DOHH2 (cell line): ENCODE data around the gene RALGPS2.

Experiments used
- H3F3A ChIP-seq: fragments of 200-600 bp; sonication (generic), shearing (Covaris generic); 2 replicates; pipeline ENCODE4 v1.6.0; 2016; ENCODE audit warnings: antibody characterized with exemption, mild to moderate bottlenecking; ENCODE audit not compliant: control insufficient read depth, insufficient read depth
- H3K27ac ChIP-seq: fragments of 200-600 bp; sonication (generic); 2 replicates; pipeline ENCODE4 v1.5.1; 2014; ENCODE audit warnings: low read depth, mild to moderate bottlenecking, low read length, moderate library complexity
- H3K27me3 ChIP-seq: fragments of 200-600 bp; sonication (generic); 2 replicates; pipeline ENCODE4 v1.6.1; 2014; ENCODE audit warnings: mild to moderate bottlenecking, low read length, mixed read lengths; ENCODE audit not compliant: control insufficient read depth
- H3K36me3 ChIP-seq: fragments of 200-600 bp; sonication (generic); 2 replicates; pipeline ENCODE4 v1.6.1; 2014; ENCODE audit warnings: mild to moderate bottlenecking, low read length, moderate library complexity, mixed read lengths; ENCODE audit not compliant: control insufficient read depth
- H3K4me1 ChIP-seq: fragments of 200-600 bp; sonication (generic); 2 replicates; pipeline ENCODE4 v1.6.1; 2014; ENCODE audit warnings: mild to moderate bottlenecking, low read length, mixed read lengths; ENCODE audit not compliant: control insufficient read depth
- H3K4me2 ChIP-seq: fragments of 200-600 bp; sonication (generic); 2 replicates; pipeline ENCODE4 v1.6.0; 2014; ENCODE audit warnings: mild to moderate bottlenecking, low read length, moderate library complexity
- H3K4me3 ChIP-seq: fragments of 200-600 bp; sonication (generic); 2 replicates; pipeline ENCODE4 v1.5.1; 2014; ENCODE audit warnings: mild to moderate bottlenecking, low read length, mixed read lengths
- H3K79me2 ChIP-seq: fragments of 200-600 bp; sonication (generic); 2 replicates; pipeline ENCODE4 v1.6.1; 2014; ENCODE audit warnings: mild to moderate bottlenecking, low read length, mixed read lengths; ENCODE audit not compliant: control insufficient read depth
- H3K9me2 ChIP-seq: fragments of 200-600 bp; sonication (generic); replicated peaks from 2 replicates; pipeline ENCODE4 v1.6.1; 2014; ENCODE audit warnings: mild to moderate bottlenecking, low read length, mixed read lengths; ENCODE audit not compliant: control insufficient read depth
- H3K9me3 ChIP-seq: fragments of 200-600 bp; sonication (generic); 2 replicates; pipeline ENCODE4 v1.6.1; 2014; ENCODE audit warnings: antibody characterized with exemption, low read length, mixed read lengths; ENCODE audit not compliant: control insufficient read depth, insufficient read depth
- H4K20me1 ChIP-seq: fragments of 200-600 bp; sonication (generic); 2 replicates; pipeline ENCODE4 v1.6.0; 2014; ENCODE audit warnings: low read depth, mild to moderate bottlenecking, antibody characterized with exemption, low read length, moderate library complexity; ENCODE audit not compliant: control insufficient read depth, insufficient read depth
- CTCF ChIP-seq: fragments of 200-600 bp; sonication (generic); IDR thresholded peaks from one replicate; pipeline ENCODE4 v1.5.1; 2014; ENCODE audit warnings: antibody characterized with exemption, mild to moderate bottlenecking, low read depth, low read length; ENCODE audit not compliant: poor library complexity, severe bottlenecking
- EZH2phosphoT487 ChIP-seq: fragments of 200-600 bp; sonication (generic); IDR thresholded peaks from 2 replicates; pipeline ENCODE4 v1.6.1; 2017; ENCODE audit warnings: borderline replicate concordance, mild to moderate bottlenecking, antibody characterized with exemption, low read length, moderate library complexity, mixed read lengths

The RALGPS2 gene

DNA sequence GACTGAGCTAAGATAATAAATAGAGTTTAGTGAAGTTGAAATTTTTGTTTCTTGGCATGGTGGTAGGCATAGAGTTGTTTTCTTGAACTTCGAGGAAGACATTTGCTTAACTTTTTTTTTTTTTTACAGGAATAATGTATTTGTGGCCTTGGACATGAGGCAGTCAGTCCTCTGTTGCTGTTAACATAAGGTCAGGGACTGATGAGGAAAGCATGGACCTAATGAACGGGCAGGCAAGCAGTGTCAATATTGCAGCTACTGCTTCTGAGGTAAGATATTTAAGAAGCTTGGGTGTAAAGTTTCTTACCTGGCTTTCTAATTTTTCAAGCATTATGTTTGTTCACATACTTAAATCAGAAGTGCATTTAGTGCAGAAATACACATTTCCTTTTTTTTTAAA is 51.5 kb downstream of the RALGPS2 start:
- H3K4me3 ChIP-seq = no peak overlapping the region
- H3K4me2 ChIP-seq = no peak overlapping the region
- no peaks in the 10 kb centered on the region for H3K9me2 ChIP-seq
- no peak overlapping the region for H3K27ac ChIP-seq
- H4K20me1 ChIP-seq = no peaks in the 10 kb centered on the region
- no peaks in the 10 kb centered on the region for H3K4me1 ChIP-seq
- H3K9me3 ChIP-seq = no peaks in the 10 kb centered on the region
- H3K36me3 ChIP-seq = peaks cover 61% of the 10 kb centered on the region
- H3K27me3 ChIP-seq = no peaks in the 10 kb centered on the region
- peaks cover 70% of the 10 kb centered on the region for H3K79me2 ChIP-seq
- peaks cover 5% of the 10 kb centered on the region; the same call in 1 of the 2 replicates for H3F3A ChIP-seq
- no peak for TF ChIP-seq EZH2phosphoT487
- no peak for TF ChIP-seq CTCF

- TF ChIP-seq CTCF = no peak
- TF ChIP-seq EZH2phosphoT487 = no peak
- 0 out of 2 replicates have a peak, but pooled peaks cover 7% of the 10 kb centered on the region for H3K4me1 ChIP-seq
- peaks cover 68% of the 10 kb centered on the region for H3K36me3 ChIP-seq
- H3K79me2 ChIP-seq = peaks cover 46% of the 10 kb centered on the region
- H4K20me1 ChIP-seq = no peaks in the 10 kb centered on the region
- H3K27me3 ChIP-seq = no peaks in the 10 kb centered on the region
- H3K9me2 ChIP-seq = no peaks in the 10 kb centered on the region
- no peaks in the 10 kb centered on the region; the same call in 1 of the 2 replicates for H3F3A ChIP-seq
- no peak overlapping the region for H3K4me2 ChIP-seq
- H3K9me3 ChIP-seq = no peaks in the 10 kb centered on the region
- no peak overlapping the region for H3K4me3 ChIP-seq
- no peak overlapping the region for H3K27ac ChIP-seq
These were observed 56.7 kb downstream of the RALGPS2 start for GRCh38 chr1:178781533-178782330.

GRCh38 chr1:178784131-178784536 is 59.1 kb downstream of the RALGPS2 start:
- Histone ChIP-seq H3K27me3 (no peaks in the 10 kb centered on the region), H3K4me1 (0 out of 2 replicates have a peak, but pooled peaks cover 7% of the 10 kb centered on the region), H3K4me2 (no peak overlapping the region), H3K9me3 (no peaks in the 10 kb centered on the region), H3K36me3 (peaks cover 86% of the 10 kb centered on the region), H3F3A (no peaks in the 10 kb centered on the region; the same call in 1 of the 2 replicates), H3K79me2 (peaks cover 47% of the 10 kb centered on the region), H4K20me1 (no peaks in the 10 kb centered on the region), H3K9me2 (no peaks in the 10 kb centered on the region), H3K4me3 (no peak overlapping the region), H3K27ac (no peak overlapping the region)
- no peak for TF ChIP-seq CTCF
- no peak for TF ChIP-seq EZH2phosphoT487
